Sigmoid colon (tissue), 4 donors: Measurements from ENCODE around the gene GALM.

Experiments used
- CTCF ChIP-seq, 4 experiments: fragments of 450-650 bp in 3 of 4; fragments of 200-600 bp in 1 of 4; IDR thresholded peaks; one replicate each; pipeline ENCODE4 v1.5.1; 2016 to 2019; ENCODE audit warnings: antibody characterized with exemption in 4 of 4, mild to moderate bottlenecking in 3 of 4, moderate library complexity in 2 of 4
- EP300 ChIP-seq, 4 donors: sonication (generic); formaldehyde crosslinking; IDR thresholded peaks; one replicate each; pipeline ENCODE4 v1.6.1; 2017; ENCODE audit warnings: antibody characterized with exemption in 4 of 4
- POLR2AphosphoS5 ChIP-seq, 4 donors: sonication (generic); formaldehyde crosslinking; IDR thresholded peaks; one replicate each; pipeline ENCODE4 v1.6.1; 2017; ENCODE audit warnings: antibody characterized with exemption in 4 of 4

DNA sequence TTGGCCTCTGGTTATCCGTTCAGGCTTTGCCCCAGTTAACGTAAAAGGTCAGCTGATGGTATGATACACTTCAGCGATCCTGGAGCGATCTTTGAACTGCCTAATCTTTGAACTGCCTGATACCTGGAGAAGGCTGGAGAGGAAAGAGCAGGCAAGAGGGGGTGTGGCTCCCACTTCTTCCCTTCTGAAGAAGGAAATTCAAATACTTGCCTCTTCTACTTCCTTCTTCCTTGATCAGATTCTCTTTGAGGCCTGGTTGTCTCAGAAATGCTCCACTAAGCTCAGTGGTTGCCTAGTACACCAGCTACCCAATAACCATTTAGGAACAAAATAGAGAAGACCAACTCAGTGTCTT is 619 bp downstream of the GALM start:
- TF ChIP-seq CTCF (IDR thresholded peaks at IDR 0.05) (no peak), EP300 (IDR thresholded peaks at IDR 0.05) (no peak), POLR2AphosphoS5 (IDR thresholded peaks at IDR 0.05) (no peak)
